HFF-Myc (cell line): Measurements from ENCODE around the gene GAS2L3.

Experiments
- DNase-seq: peaks from one replicate; pipeline ENCODE4 v3.0.0-alpha.2; 2011; ENCODE audit warnings: low read depth; ENCODE audit errors: extremely low read depth
- H3K4me3 ChIP-seq: replicated peaks from 2 replicates; pipeline ENCODE4 v1.5.1; 2011; ENCODE audit warnings: low read depth, mild to moderate bottlenecking, control low read depth, low read length
- CTCF ChIP-seq: IDR thresholded peaks from 2 replicates; pipeline ENCODE4 v1.5.1; 2012; ENCODE audit warnings: mild to moderate bottlenecking, low read depth, low read length, control low read depth; ENCODE audit errors: missing control alignments

The GAS2L3 gene

GRCh38 chr12:100574187-100575074 is 947 bp downstream of the GAS2L3 start:
- H3K4me3 ChIP-seq = peak overlapping the region; percentile 90
- no peak for TF ChIP-seq CTCF
- DNase-seq = no peak

GRCh38 chr12:100576331-100577036 is 3.0 kb downstream of the GAS2L3 start:
- no peak overlapping the region for H3K4me3 ChIP-seq
- DNase-seq = peak; percentile 44
- no peak for TF ChIP-seq CTCF

- H3K4me3 ChIP-seq = no peak overlapping the region
- no peak for DNase-seq
- TF ChIP-seq CTCF = no peak
These were observed 5.4 kb downstream of the GAS2L3 start for GRCh38 chr12:100578923-100579322.

- DNase-seq = no peak
- no peak for TF ChIP-seq CTCF
- H3K4me3 ChIP-seq = no peak overlapping the region
These were observed 6.4 kb downstream of the GAS2L3 start for GRCh38 chr12:100579844-100580243.

GRCh38 chr12:100584256-100584655 is 10.8 kb downstream of the GAS2L3 start:
- no peak for TF ChIP-seq CTCF
- H3K4me3 ChIP-seq = no peak overlapping the region
- no peak for DNase-seq

- no peak for TF ChIP-seq CTCF
- no peak for DNase-seq
- no peak overlapping the region for H3K4me3 ChIP-seq
These were observed 18.5 kb downstream of the GAS2L3 start for GRCh38 chr12:100591979-100592378.
